K562 (cell line): Measurements from ENCODE around the gene POR. TPM values are rescaled to one million over a fixed set of nuclear protein-coding genes. Genes with fewer than 3 reads are reported as not detected.

Experiments
- FUS ChIP-seq: fragments of 200-400 bp; formaldehyde crosslinking; optimal IDR thresholded peaks from 2 replicates; pipeline ENCODE3; 2017; ENCODE audit warnings: low read depth, low read length
- GABPA ChIP-seq: fragments of 200-800 bp; sonication (Bioruptor generic); conservative IDR thresholded peaks from 2 replicates; pipeline ENCODE4 v1.6.1; 2016; ENCODE audit warnings: low read depth, missing genetic modification characterization, missing compliant biosample characterization
- HNRNPH1 ChIP-seq: fragments of 200-400 bp; formaldehyde crosslinking; optimal IDR thresholded peaks from 2 replicates; pipeline ENCODE3; 2017; ENCODE audit warnings: low read depth, mild to moderate bottlenecking, low read length, moderate library complexity
- MLX ChIP-seq, 2 experiments: fragments of 450-650 bp in 1 of 2; sonication (generic) in 1 of 2; formaldehyde crosslinking; conservative IDR thresholded peaks; 2 replicates each; pipeline versions ENCODE4 v1.4.0 to v1.8.1; 2020 to 2022; ENCODE audit warnings: mild to moderate bottlenecking in 1 of 2, missing genetic modification reagents in 1 of 2
- MYBL2 ChIP-seq, 2 experiments: fragments of 450-650 bp in 1 of 2; sonication (generic) in 1 of 2; formaldehyde crosslinking in 1 of 2; IDR thresholded peaks; 2 replicates each; pipeline versions ENCODE4 v1.6.1 to v1.8.1; 2017 to 2022; ENCODE audit warnings: borderline replicate concordance in 1 of 2, inconsistent platforms in 1 of 2, low read depth in 1 of 2, mild to moderate bottlenecking in 1 of 2, missing genetic modification reagents in 1 of 2, moderate library complexity in 1 of 2
- PCBP2 ChIP-seq: fragments of 200-400 bp; formaldehyde crosslinking; IDR thresholded peaks from 2 replicates; pipeline ENCODE4 v1.6.1; 2018; ENCODE audit warnings: low read length, low read depth, mild to moderate bottlenecking, moderate library complexity; ENCODE audit not compliant: poor library complexity, severe bottlenecking
- RBM25 ChIP-seq: fragments of 200-400 bp; formaldehyde crosslinking; IDR thresholded peaks from 2 replicates; pipeline ENCODE4 v1.6.1; 2018; ENCODE audit warnings: low read length, low read depth, moderate library complexity; ENCODE audit not compliant: severe bottlenecking
- SUPT5H ChIP-seq: fragments of 450-650 bp; IDR thresholded peaks from 2 replicates; pipeline ENCODE4 v1.6.1; 2016
- THAP12 ChIP-seq: fragments of 250-450 bp; sonication (Bioruptor Pico); IDR thresholded peaks from 2 replicates; pipeline ENCODE4 v1.9.0; 2021; ENCODE audit warnings: mild to moderate bottlenecking, inconsistent platforms
- YY1 ChIP-seq, 3 experiments: IDR thresholded peaks; 2 replicates each; pipeline ENCODE4 v1.6.1; 2011; ENCODE audit warnings: low read length in 2 of 3, mild to moderate bottlenecking in 2 of 3, moderate library complexity in 2 of 3, borderline replicate concordance in 1 of 3, control low read depth in 1 of 3, low read depth in 1 of 3; ENCODE audit not compliant: insufficient read depth in 3 of 3, insufficient replicate concordance in 2 of 3, control insufficient read depth in 1 of 3, insufficient read length in 1 of 3; ENCODE audit errors: extremely low read depth in 1 of 3
- ZKSCAN3 ChIP-seq: fragments of 250-450 bp; sonication (Bioruptor Pico); IDR thresholded peaks from 2 replicates; pipeline ENCODE4 v1.4.0; 2020
- ZNF133 ChIP-seq: fragments of 250-450 bp; sonication (Bioruptor Pico); IDR thresholded peaks from 2 replicates; pipeline ENCODE4 v1.4.0; 2020; ENCODE audit warnings: mild to moderate bottlenecking
- ZNF263 ChIP-seq: sonication (generic); formaldehyde crosslinking; IDR thresholded peaks from 2 replicates; pipeline ENCODE4 v1.8.0; 2022; ENCODE audit warnings: mild to moderate bottlenecking, missing genetic modification reagents, borderline replicate concordance
- ZNF407 ChIP-seq: fragments of 450-650 bp; IDR thresholded peaks from 2 replicates; pipeline ENCODE4 v1.6.1; 2016; ENCODE audit warnings: low read depth
- ZNF75A ChIP-seq: fragments of 450-650 bp; formaldehyde crosslinking; IDR thresholded peaks from 2 replicates; pipeline ENCODE4 v1.4.0; 2020; ENCODE audit warnings: mild to moderate bottlenecking
- polyA plus RNA-seq, 8 experiments: library from polyadenylated mRNA; depleted of rRNA in 4 of 8; stranded (reverse) in 5 of 8; unstranded in 3 of 8; fragments of >200 nt; fragmentation: Nextera tagmentation in 2 of 8; fragmentation: Illumina TruSeq in 1 of 8; extraction: Ambion mirVana in 2 of 8; extraction: Trizol in 1 of 8; gene quantifications; 2 replicates each; pipeline versions ENCODE4 v1.2.1 to v1.2.3, GENCODE V29; 2011 to 2014; ENCODE audit warnings: inconsistent platforms in 1 of 8, missing spikeins in 1 of 8
- total RNA-seq, 7 experiments: library from RNA; depleted of rRNA in 6 of 7; stranded (reverse); fragments of >200 nt in 6 of 7; fragmentation: Illumina TruSeq in 2 of 7; extraction: Trizol in 2 of 7; gene quantifications; 2 replicates each; pipeline versions ENCODE4 v1.2.1 to v1.2.3, GENCODE V29; 2011 to 2021; ENCODE audit warnings: low replicate concordance in 1 of 7

Gene POR
- total and polyA plus RNA-seq, 9 of the 15 experiments (the other 6 are each of a cell fraction or from before 2014, with no cell fraction given) = 4.7 to 142 (median 40.8) TPM

GRCh38 chr7:75994388-75995051 lies 79.6 kb downstream of the POR start, which contains the start of gene TMEM120A (continued):
- TF ChIP-seq MYBL2 (IDR thresholded peaks at IDR 0.05; ENCODE audit: low read depth) (no peak), MYBL2 (CRISPR knock-in tag; IDR thresholded peaks at IDR 0.05; ENCODE audit: borderline replicate concordance) (no peak), PCBP2 (no peak), RBM25 (peak; percentile 100), FUS (no peak), ZNF133 (CRISPR knock-in tag) (no peak), ZNF263 (CRISPR knock-in tag) (peak; percentile 77), ZNF75A (CRISPR knock-in tag) (no peak), THAP12 (peak; percentile 64; the same call in 1 of the 2 replicates), ZNF407 (no peak), HNRNPH1 (no peak), YY1 (IDR thresholded peaks at IDR 0.05; ENCODE audit: borderline replicate concordance in 1 of 3, control insufficient read depth in 1 of 3, extremely low read depth in 1 of 3, insufficient read depth in 3 of 3, insufficient read length in 1 of 3, insufficient replicate concordance in 2 of 3, low read depth in 1 of 3, low read length in 2 of 3) (peak in 2 of 3 experiments; percentile 36 to 73), ZKSCAN3 (CRISPR knock-in tag) (no peak), SUPT5H (peak; percentile 82), GABPA (peak; percentile 77), MLX (CRISPR knock-in tag; conservative IDR thresholded peaks at IDR 0.05) (no peak)
